ENCODE measurements around the gene TUBA1C. TPM values are rescaled to one million over a fixed set of nuclear protein-coding genes. Genes with fewer than 3 reads are reported as not detected.

The TUBA1C gene
- 823 and 1,037 TPM in 2 replicates for total RNA-seq

DNA sequence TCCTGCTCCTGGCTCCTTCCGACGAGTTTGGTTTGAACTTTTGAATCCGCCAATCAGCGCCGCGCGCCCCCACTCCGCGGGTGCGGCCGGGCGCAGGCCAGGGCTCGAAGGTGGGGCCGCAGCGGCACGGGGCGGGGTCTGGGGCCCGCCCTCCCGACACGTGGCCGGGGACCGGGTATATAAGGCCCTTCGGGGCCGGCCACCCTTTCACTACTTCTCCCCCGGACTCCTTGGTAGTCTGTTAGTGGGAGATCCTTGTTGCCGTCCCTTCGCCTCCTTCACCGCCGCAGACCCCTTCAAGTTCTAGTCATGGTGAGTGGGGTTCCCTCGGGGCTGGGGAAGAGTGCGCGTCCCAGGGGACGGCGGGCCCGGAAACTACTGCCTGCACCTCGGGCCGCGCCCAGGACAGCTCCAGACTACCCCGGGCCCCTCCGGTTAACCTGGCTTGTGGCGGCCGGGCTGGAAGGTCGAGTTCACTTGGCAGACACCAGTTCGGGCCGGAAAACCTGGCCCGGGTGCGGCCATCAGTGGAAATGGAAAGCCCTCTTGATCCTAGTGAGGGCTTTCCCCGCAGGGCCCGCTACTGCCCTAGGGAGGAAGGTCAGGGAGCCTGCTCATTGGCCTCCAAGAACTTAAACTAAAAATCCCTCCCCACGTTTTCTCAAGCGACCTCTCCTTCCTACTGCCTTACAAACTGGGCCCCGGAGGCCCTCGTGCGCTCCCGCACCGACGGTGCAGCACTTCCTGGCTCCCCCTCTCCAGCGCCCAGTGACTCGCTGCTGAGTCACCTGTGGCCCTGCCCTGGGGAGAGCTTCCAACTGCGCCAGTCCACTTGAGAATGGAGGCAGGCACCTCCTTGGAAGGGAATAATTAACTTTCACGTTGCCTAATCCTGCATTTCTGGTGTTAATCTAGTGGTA is at the start of gene TUBA1C:
TUBA1C (plus strand) TSS at position 210 of the 920 bp plus-strand sequence; CDS start at position 310, 100 bp downstream.

DNA sequence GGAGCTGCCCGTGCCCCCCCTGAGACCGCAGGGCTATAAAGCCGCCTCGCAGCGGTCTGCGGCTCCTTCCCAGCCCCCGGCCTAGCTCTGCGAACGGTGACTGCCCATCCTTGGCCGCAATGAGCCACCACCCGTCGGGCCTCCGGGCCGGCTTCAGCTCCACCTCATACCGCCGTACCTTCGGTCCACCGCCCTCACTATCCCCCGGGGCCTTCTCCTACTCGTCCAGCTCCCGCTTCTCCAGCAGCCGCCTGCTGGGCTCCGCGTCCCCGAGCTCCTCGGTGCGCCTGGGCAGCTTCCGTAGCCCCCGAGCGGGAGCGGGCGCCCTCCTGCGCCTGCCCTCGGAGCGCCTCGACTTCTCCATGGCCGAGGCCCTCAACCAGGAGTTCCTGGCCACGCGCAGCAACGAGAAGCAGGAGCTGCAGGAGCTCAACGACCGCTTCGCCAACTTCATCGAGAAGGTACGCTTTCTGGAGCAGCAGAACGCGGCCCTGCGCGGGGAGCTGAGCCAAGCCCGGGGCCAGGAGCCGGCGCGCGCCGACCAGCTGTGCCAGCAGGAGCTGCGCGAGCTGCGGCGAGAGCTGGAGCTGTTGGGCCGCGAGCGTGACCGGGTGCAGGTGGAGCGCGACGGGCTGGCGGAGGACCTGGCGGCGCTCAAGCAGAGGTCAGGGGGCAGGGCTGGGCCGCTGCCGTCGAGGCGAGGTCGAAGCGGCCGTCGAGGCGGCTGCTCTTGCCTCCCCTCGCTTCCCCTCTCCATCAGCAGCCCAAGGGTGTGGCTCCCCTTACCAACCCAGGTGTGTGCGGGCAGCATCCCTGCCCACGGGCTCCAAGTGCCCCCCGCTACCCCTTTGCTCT is 30.4 kb downstream of the TUBA1C start, which contains the start of gene PRPH:
PRPH (plus strand) TSS at position 66 of the 855 bp plus-strand sequence; CDS start at position 120, 54 bp downstream.

DNA sequence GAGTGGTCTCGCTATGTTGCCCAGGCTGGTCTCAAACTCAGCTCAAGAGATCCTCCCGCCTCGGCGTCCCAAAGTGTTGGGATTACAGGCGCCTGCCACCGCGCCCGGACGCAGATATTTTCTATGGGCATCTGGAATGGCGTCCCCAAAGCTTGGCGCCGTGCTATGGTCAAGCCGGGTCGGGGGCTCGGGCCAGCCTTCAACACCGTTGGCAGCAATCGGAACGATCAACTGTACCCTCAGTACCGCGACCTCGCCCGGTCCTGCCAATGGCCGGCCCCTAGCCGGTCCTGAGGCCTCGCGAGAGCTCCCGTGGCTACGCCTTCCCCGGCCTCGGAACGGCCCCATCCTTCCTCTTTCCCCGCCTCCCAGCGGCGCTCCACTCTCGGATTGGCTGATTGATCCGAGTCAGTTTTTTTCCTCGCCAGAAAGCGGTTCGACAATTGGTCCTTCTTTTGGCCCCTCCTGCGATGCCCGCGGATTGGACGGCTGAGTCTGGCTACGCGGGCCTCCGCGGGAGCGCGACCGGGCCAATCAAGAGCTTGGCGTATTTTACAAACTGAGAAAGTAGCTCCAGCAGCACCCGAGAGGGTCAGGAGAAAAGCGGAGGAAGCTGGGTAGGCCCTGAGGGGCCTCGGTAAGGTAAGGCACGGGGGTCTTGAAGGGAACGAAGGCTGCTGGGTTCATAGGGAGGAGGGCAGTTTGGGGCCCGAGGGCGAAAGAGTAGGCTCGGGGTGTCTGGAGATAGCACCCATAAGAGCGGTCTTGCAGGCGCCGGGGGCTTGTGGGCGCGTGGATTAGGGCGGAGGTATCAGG is 58.0 kb downstream of the TUBA1C start, which contains the start of gene TROAP:
TROAP (plus strand) TSS at position 548 of the 816 bp plus-strand sequence. CDS start 354 bp downstream, outside the sequence.

Other genes with a start within 250 kb of the TUBA1C start
- 68.4 and 69.8 TPM in 2 replicates for gene PRKAG1, start 246.3 kb upstream of the TUBA1C start, total RNA-seq
- gene KMT2D, start 204.3 kb upstream of the TUBA1C start, total RNA-seq: 23.1 and 32.1 TPM in 2 replicates
- gene RHEBL1, start 195.1 kb upstream of the TUBA1C start, total RNA-seq: 0.37 and 0.39 TPM in 2 replicates
- under 0.01 TPM in 1 of 2 replicates, not detected in the other for gene DHH, start 170.3 kb upstream of the TUBA1C start, total RNA-seq
- gene LMBR1L, start 154.2 kb upstream of the TUBA1C start, total RNA-seq: 41.8 and 43.7 TPM in 2 replicates
- gene TUBA1B, start 133.7 kb upstream of the TUBA1C start, total RNA-seq: 2,784 and 3,087 TPM in 2 replicates
- 513 and 543 TPM in 2 replicates for gene TUBA1A, start 76.0 kb upstream of the TUBA1C start, total RNA-seq
- gene PRPH, start 30.1 kb downstream of the TUBA1C start, total RNA-seq: not detected in 2 replicates
- gene TROAP, start 58.2 kb downstream of the TUBA1C start, total RNA-seq: 14.0 and 18.8 TPM in 2 replicates
- gene C1QL4, start 72.1 kb downstream of the TUBA1C start, total RNA-seq: not detected in 2 replicates
- 0.20 TPM in 1 of 2 replicates, not detected in the other for gene DNAJC22, start 81.8 kb downstream of the TUBA1C start, total RNA-seq
- gene SPATS2, start 102.4 kb downstream of the TUBA1C start, total RNA-seq: 14.0 and 22.1 TPM in 2 replicates